KMS-11 (cell line): Measurements from ENCODE around the gene MCF2L.
"Not testable (repeated sequence)": the region's sequence is repeated elsewhere in the genome, so short reads cannot be mapped to it uniquely, and the experiment has no call there.

ENCODE experiments used
- H2AFZ ChIP-seq: fragments of 200-600 bp; sonication (generic); 2 replicates; pipeline ENCODE4 v1.6.1; 2016; ENCODE audit warnings: antibody characterized with exemption, mixed run types, low read depth
- H3K27ac ChIP-seq: fragments of 200-600 bp; sonication (generic); 2 replicates; pipeline ENCODE4 v1.6.1; 2016; ENCODE audit warnings: mild to moderate bottlenecking, mixed run types
- H3K27me3 ChIP-seq: fragments of 200-600 bp; sonication (generic); 2 replicates; pipeline ENCODE4 v1.6.1; 2017; ENCODE audit warnings: mild to moderate bottlenecking, low read depth, mixed run types, moderate library complexity; ENCODE audit not compliant: insufficient read depth
- H3K36me3 ChIP-seq: fragments of 200-600 bp; sonication (generic); 2 replicates; pipeline ENCODE4 v1.6.1; 2017; ENCODE audit warnings: mild to moderate bottlenecking, mixed run types; ENCODE audit not compliant: insufficient read depth
- H3K4me1 ChIP-seq: fragments of 200-600 bp; sonication (generic); 2 replicates; pipeline ENCODE4 v1.6.1; 2016; ENCODE audit warnings: mild to moderate bottlenecking, low read depth, mixed run types; ENCODE audit not compliant: poor library complexity, severe bottlenecking
- H3K4me2 ChIP-seq: fragments of 200-600 bp; sonication (generic); 2 replicates; pipeline ENCODE4 v1.7.0; 2016; ENCODE audit warnings: mild to moderate bottlenecking, mixed run types
- H3K4me3 ChIP-seq: fragments of 200-600 bp; sonication (generic); IDR thresholded peaks from 2 replicates; pipeline ENCODE4 v1.6.1; 2017; ENCODE audit warnings: low read depth, low read length, mixed read lengths; ENCODE audit not compliant: insufficient read depth
- H3K79me2 ChIP-seq: fragments of 200-600 bp; sonication (generic); 2 replicates; pipeline ENCODE4 v1.6.1; 2016; ENCODE audit warnings: low read depth, mixed run types; ENCODE audit not compliant: insufficient read depth
- H3K9ac ChIP-seq: fragments of 200-600 bp; sonication (generic); 2 replicates; pipeline ENCODE4 v1.6.1; 2016; ENCODE audit warnings: mild to moderate bottlenecking, mixed run types
- H4K20me1 ChIP-seq: fragments of 200-600 bp; sonication (generic); 2 replicates; pipeline ENCODE4 v1.6.1; 2016; ENCODE audit warnings: mild to moderate bottlenecking, mixed run types; ENCODE audit not compliant: insufficient read depth
- CTCF ChIP-seq: fragments of 200-600 bp; sonication (generic); conservative IDR thresholded peaks from 2 replicates; pipeline ENCODE4 v1.6.1; 2017; ENCODE audit warnings: low read depth, mild to moderate bottlenecking, antibody characterized with exemption, low read length, moderate library complexity, mixed read lengths

Gene MCF2L

GRCh38 chr13:113029061-113029445 is 60.0 kb downstream of the MCF2L start:
- no peak overlapping the region for H3K9ac ChIP-seq
- no peaks in the 10 kb centered on the region for H3K36me3 ChIP-seq
- no peak overlapping the region for H3K4me3 ChIP-seq
- no peak overlapping the region for H2AFZ ChIP-seq
- no peak for TF ChIP-seq CTCF
- no peak overlapping the region for H3K27ac ChIP-seq
- H3K79me2 ChIP-seq, result no peaks in the 10 kb centered on the region
- no peak overlapping the region for H3K4me2 ChIP-seq
- no peaks in the 10 kb centered on the region for H3K27me3 ChIP-seq
- H3K4me1 ChIP-seq, result no peaks in the 10 kb centered on the region
- H4K20me1 ChIP-seq, result no peaks in the 10 kb centered on the region

- H3K9ac ChIP-seq, result no peak overlapping the region
- no peaks in the 10 kb centered on the region for H3K79me2 ChIP-seq
- TF ChIP-seq CTCF, result peak; percentile 66
- no peaks in the 10 kb centered on the region for H3K27me3 ChIP-seq
- H2AFZ ChIP-seq, result no peak overlapping the region
- no peak overlapping the region for H3K4me3 ChIP-seq
- no peak overlapping the region for H3K27ac ChIP-seq
- no peaks in the 10 kb centered on the region for H3K4me1 ChIP-seq
- no peaks in the 10 kb centered on the region for H3K36me3 ChIP-seq
- no peak overlapping the region for H3K4me2 ChIP-seq
- H4K20me1 ChIP-seq, result no peaks in the 10 kb centered on the region
Measured at GRCh38 chr13:113029487-113030258, 60.7 kb downstream of the MCF2L start.

GRCh38 chr13:113030259-113030640 is 61.2 kb downstream of the MCF2L start:
- not testable (repeated sequence) for H3K4me2 ChIP-seq, H3K9ac ChIP-seq, H3K4me1 ChIP-seq, H3K36me3 ChIP-seq, H3K27ac ChIP-seq, H4K20me1 ChIP-seq, H3K4me3 ChIP-seq, H3K27me3 ChIP-seq, H3K79me2 ChIP-seq, H2AFZ ChIP-seq

GRCh38 chr13:113031465-113031864 is 62.5 kb downstream of the MCF2L start:
- Histone ChIP-seq H4K20me1 (no peaks in the 10 kb centered on the region), H2AFZ (no peak overlapping the region), H3K36me3 (no peaks in the 10 kb centered on the region), H3K9ac (no peak overlapping the region), H3K4me1 (no peaks in the 10 kb centered on the region), H3K4me2 (no peak overlapping the region), H3K4me3 (no peak overlapping the region), H3K27ac (no peak overlapping the region), H3K79me2 (no peaks in the 10 kb centered on the region), H3K27me3 (no peaks in the 10 kb centered on the region)
- TF ChIP-seq CTCF, result no peak

GRCh38 chr13:113032291-113032690 is 63.3 kb downstream of the MCF2L start:
- Histone ChIP-seq H3K36me3 (no peaks in the 10 kb centered on the region), H3K79me2 (no peaks in the 10 kb centered on the region), H3K4me3 (no peak overlapping the region), H4K20me1 (no peaks in the 10 kb centered on the region), H3K27me3 (no peaks in the 10 kb centered on the region), H3K4me2 (no peak overlapping the region), H3K9ac (no peak overlapping the region), H3K4me1 (no peaks in the 10 kb centered on the region), H3K27ac (no peak overlapping the region), H2AFZ (no peak overlapping the region)
- no peak for TF ChIP-seq CTCF
